Progenitor cell of endocrine pancreas (in vitro differentiated cells): ENCODE results near the gene EML3. TPM values are rescaled to one million over a fixed set of nuclear protein-coding genes. Genes with fewer than 3 reads are reported as not detected.

Source experiments
- DNase-seq: peaks from one replicate; pipeline ENCODE4 v3.0.0; 2021; ENCODE audit warnings: low spot score; ENCODE audit not compliant: unreplicated experiment
- H3K27ac Mint-ChIP-seq: 2 replicates; pipeline ENCODE4 v1.8.0; 2021; ENCODE audit warnings: mild to moderate bottlenecking, moderate library complexity, mixed read lengths
- H3K27me3 Mint-ChIP-seq: 2 replicates; pipeline ENCODE4 v1.8.0; 2021; ENCODE audit warnings: mixed read lengths
- H3K36me3 Mint-ChIP-seq: 2 replicates; pipeline ENCODE4 v1.8.0; 2022; ENCODE audit warnings: mixed read lengths; ENCODE audit not compliant: insufficient read depth
- H3K4me1 Mint-ChIP-seq: 2 replicates; pipeline ENCODE4 v1.8.0; 2021; ENCODE audit warnings: low read depth, mixed read lengths
- H3K4me3 Mint-ChIP-seq: 2 replicates; pipeline ENCODE4 v1.8.0; 2021; ENCODE audit warnings: low read depth, mild to moderate bottlenecking, moderate library complexity, mixed read lengths
- H3K9me3 Mint-ChIP-seq: 2 replicates; pipeline ENCODE4 v1.8.0; 2021; ENCODE audit warnings: low read depth, mixed read lengths
- total RNA-seq: library from RNA; stranded (reverse); gene quantifications from 2 replicates; pipeline ENCODE4 v1.2.1, GENCODE V29; 2021
- TF ChIP-seq, protein P1 (sequence below): fragments of 200-600 bp; sonication (generic); IDR thresholded peaks from one replicate; pipeline ENCODE4 v1.5.0; 2021; ENCODE audit warnings: antibody characterized with exemption, mild to moderate bottlenecking; ENCODE audit not compliant: unreplicated experiment

The EML3 gene
- total RNA-seq, 1 donor from 2014 or later, result 42.7 TPM

- Mint-ChIP-seq H3K36me3 (no peaks in the 10 kb centered on the region), H3K27ac (peak overlapping the region; percentile 94), H3K27me3 (no peaks in the 10 kb centered on the region), H3K4me1 (peaks cover 5% of the 10 kb centered on the region), H3K4me3 (no peak overlapping the region), H3K9me3 (no peaks in the 10 kb centered on the region)
- TF ChIP-seq, protein P1, sequence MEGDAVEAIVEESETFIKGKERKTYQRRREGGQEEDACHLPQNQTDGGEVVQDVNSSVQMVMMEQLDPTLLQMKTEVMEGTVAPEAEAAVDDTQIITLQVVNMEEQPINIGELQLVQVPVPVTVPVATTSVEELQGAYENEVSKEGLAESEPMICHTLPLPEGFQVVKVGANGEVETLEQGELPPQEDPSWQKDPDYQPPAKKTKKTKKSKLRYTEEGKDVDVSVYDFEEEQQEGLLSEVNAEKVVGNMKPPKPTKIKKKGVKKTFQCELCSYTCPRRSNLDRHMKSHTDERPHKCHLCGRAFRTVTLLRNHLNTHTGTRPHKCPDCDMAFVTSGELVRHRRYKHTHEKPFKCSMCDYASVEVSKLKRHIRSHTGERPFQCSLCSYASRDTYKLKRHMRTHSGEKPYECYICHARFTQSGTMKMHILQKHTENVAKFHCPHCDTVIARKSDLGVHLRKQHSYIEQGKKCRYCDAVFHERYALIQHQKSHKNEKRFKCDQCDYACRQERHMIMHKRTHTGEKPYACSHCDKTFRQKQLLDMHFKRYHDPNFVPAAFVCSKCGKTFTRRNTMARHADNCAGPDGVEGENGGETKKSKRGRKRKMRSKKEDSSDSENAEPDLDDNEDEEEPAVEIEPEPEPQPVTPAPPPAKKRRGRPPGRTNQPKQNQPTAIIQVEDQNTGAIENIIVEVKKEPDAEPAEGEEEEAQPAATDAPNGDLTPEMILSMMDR, result no peak
- no peak for DNase-seq
Observed at GRCh38 chr11:62614275-62614674, 1.7 kb upstream of the EML3 start.

GRCh38 chr11:62613291-62613778, 760 bp upstream of the EML3 start:
- TF ChIP-seq, protein P1, result no peak
- peaks cover 2% of the 10 kb centered on the region for H3K36me3 Mint-ChIP-seq
- no peak for DNase-seq
- no peaks in the 10 kb centered on the region for H3K9me3 Mint-ChIP-seq
- peaks cover 5% of the 10 kb centered on the region for H3K4me1 Mint-ChIP-seq
- no peak overlapping the region for H3K27ac Mint-ChIP-seq
- no peak overlapping the region for H3K4me3 Mint-ChIP-seq
- H3K27me3 Mint-ChIP-seq, result no peaks in the 10 kb centered on the region

DNA sequence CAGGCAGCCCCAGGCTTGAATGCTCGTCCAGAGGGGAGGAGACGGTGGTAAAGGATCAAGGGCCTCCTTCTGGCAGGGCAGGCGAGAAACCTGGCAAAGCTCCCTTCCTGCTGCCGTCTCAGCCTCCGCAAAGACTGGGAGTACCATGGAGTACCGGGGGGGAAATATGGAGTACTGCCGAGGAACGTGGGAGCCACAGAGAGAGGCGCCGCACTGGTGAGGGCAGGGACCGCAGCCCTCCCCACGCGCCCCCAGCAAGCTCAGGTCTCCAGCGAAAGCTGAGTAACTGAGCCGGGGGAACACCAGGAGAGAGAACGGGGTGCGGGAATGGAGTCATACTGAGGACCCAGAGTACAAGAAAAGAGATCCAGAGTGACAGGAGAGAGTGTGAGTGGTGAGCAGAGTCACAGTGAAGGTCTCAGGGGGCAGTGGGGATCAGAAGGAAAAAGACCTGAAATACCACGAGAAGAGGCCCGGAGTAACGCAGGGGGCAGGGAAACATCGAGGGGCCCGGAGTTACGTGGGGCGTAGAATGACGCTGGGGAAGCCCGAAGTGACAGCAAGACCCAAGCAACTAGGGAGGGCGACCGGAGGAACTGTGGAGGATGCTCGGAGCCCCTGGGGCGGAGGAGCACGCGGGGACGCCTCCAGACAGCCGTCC, 740 bp downstream of the EML3 start:
- DNase-seq, result no peak

DNA sequence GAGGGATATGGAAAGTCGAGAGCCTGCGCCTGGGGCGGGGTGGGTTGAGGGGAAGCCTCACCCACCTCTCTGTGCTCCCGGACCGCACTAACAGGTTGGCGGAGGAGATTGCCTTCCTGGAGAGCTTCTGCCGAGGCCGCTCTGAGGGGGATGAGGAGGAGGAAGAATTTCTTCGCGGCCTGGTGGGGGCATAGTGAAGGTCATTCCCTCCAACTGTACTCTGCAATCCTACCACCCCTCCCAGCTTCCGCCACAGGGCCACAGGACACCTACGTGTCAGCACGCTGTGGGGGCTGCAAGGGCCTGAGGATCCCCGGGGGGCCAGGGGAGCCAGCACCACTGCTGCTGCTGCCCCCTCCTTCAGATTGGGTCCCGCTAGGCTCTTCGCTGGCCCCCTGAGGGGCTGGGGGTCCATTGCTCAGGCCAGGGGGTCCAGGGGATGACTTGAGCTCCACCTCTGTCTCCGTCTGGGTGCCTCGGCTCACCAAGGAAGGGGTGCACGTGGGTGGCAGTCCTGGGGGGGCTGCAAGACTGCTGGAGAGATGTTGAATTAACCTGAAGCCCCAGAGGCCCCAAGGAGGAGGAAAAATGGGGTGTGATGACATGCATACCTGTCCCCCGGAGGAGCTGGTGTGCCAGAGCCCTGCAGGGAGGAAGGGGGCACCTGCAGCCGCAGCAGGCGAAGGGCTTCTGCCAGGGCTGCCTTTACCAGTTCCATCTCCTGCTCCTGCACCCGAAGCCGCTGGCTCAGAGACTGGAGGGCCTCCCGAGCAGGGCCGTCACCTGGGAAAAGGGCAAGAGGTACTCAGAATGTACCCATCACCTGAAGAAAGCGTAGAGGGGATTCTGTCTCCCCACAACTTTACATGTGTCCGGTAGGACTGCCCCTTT, 1.5 kb downstream of the EML3 start:
- no peak for DNase-seq
- TF ChIP-seq, protein P1, result no peak
- H3K4me3 Mint-ChIP-seq, result peak overlapping the region; percentile 93
- peaks cover 2% of the 10 kb centered on the region for H3K36me3 Mint-ChIP-seq
- no peaks in the 10 kb centered on the region for H3K9me3 Mint-ChIP-seq
- H3K27me3 Mint-ChIP-seq, result no peaks in the 10 kb centered on the region
- H3K4me1 Mint-ChIP-seq, result peaks cover 8% of the 10 kb centered on the region
- H3K27ac Mint-ChIP-seq, result no peak overlapping the region

More for the DNA sequence above, 740 bp downstream of the EML3 start:
- Mint-ChIP-seq H3K9me3 (no peaks in the 10 kb centered on the region), H3K27me3 (no peaks in the 10 kb centered on the region), H3K27ac (peak overlapping the region; percentile 95), H3K4me3 (peak overlapping the region; percentile 93), H3K36me3 (peaks cover 2% of the 10 kb centered on the region), H3K4me1 (peaks cover 6% of the 10 kb centered on the region)
- TF ChIP-seq, protein P1, result no peak

- DNase-seq, result no peak
- Mint-ChIP-seq H3K4me3 (peak overlapping the region; percentile 52), H3K36me3 (peaks cover 2% of the 10 kb centered on the region), H3K4me1 (peaks cover 8% of the 10 kb centered on the region), H3K9me3 (no peaks in the 10 kb centered on the region), H3K27me3 (no peaks in the 10 kb centered on the region), H3K27ac (no peak overlapping the region)
- TF ChIP-seq, protein P1, result no peak
Observed at GRCh38 chr11:62610403-62610802, 2.2 kb downstream of the EML3 start.
